Measurements from ENCODE around the gene ENG. TPM values are rescaled to one million over a fixed set of nuclear protein-coding genes. Genes with fewer than 3 reads are reported as not detected.
"Not testable (repeated sequence)": the region's sequence is repeated elsewhere in the genome, so short reads cannot be mapped to it uniquely, and the experiment has no call there.

ENG gene
- total RNA-seq, 6 experiments from 2014 or later = 27.4 to 90.1 (median 54.1) TPM

DNA sequence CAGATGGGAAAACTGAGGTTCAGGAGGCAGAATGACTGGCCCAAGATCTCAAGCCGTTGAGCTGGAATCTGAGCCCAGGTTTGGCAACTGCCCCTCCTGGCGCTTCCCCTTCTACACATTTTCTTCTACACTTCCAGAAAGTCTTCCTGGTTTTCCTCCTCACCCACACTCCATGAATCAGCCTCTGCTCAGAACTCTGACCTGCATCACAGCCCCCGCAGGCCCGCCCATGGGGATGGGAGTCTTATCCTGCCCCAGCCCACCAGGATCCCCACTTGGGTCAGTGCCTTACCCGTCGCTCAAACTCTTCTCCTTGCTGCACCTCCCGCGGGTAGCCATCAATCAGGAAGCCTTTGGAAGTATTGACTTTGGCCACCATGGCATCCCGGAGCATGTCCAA is 17.1 kb upstream of the ENG start:
- intact Hi-C loops (cut with DNase I) = loop anchor here (10.0 kb wide), 2 partner anchors 57 to 137 kb away; partner anchors contain the start of gene TOR2A (in 1 of the 2)
- 92% methylated on average over 6 of the region's 9 CpGs for WGBS (ENCODE audit: insufficient coverage, low coverage, low lambda C conversion rate, missing lambda C conversion rate)
- TF ChIP-seq, protein P1, sequence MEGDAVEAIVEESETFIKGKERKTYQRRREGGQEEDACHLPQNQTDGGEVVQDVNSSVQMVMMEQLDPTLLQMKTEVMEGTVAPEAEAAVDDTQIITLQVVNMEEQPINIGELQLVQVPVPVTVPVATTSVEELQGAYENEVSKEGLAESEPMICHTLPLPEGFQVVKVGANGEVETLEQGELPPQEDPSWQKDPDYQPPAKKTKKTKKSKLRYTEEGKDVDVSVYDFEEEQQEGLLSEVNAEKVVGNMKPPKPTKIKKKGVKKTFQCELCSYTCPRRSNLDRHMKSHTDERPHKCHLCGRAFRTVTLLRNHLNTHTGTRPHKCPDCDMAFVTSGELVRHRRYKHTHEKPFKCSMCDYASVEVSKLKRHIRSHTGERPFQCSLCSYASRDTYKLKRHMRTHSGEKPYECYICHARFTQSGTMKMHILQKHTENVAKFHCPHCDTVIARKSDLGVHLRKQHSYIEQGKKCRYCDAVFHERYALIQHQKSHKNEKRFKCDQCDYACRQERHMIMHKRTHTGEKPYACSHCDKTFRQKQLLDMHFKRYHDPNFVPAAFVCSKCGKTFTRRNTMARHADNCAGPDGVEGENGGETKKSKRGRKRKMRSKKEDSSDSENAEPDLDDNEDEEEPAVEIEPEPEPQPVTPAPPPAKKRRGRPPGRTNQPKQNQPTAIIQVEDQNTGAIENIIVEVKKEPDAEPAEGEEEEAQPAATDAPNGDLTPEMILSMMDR (IDR thresholded peaks at IDR 0.05) = no peak
- no peak for TF ChIP-seq POLR2A (IDR thresholded peaks at IDR 0.05)
- no peak for DNase-seq
- no peak for ATAC-seq
- Histone ChIP-seq H3K4me3 (no peak overlapping the region), H3K27ac (no peak overlapping the region), H3K36me3 (peaks cover 0 to 5% (median 2%) of the 10 kb centered on the region in 4 donors), H3K27me3 (no peaks in the 10 kb centered on the region), H3K9me3 (no peaks in the 10 kb centered on the region), H3K4me1 (peaks cover 0 to 20% (median 10%) of the 10 kb centered on the region in 4 donors)

DNA sequence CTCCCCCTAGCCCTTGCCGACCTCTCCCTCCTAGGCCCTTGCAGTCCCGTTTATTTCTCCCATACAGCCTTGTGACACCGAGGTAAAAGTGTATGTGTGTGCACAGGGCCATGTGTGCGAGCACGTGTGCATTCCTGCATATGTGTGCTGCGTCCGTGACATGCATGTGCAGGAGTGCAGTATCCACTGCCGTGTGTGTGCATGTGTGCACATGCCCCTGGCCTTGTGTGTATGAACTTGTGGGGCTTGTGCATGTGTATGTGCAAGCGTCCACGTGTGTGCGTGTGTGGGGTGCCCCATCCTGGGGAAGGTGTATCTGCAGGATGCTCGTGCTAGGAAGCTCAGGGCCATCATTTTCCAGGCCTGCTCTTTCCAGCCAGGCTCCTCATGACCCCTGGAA is 16.4 kb upstream of the ENG start:
- WGBS (ENCODE audit: insufficient coverage, low coverage, low lambda C conversion rate, missing lambda C conversion rate) = no CpG with 5 or more reads among the region's 12 CpGs
- Histone ChIP-seq H3K27ac (no peak overlapping the region), H3K4me3 (no peak overlapping the region), H3K27me3 (no peaks in the 10 kb centered on the region), H3K9me3 (no peaks in the 10 kb centered on the region), H3K4me1 (peaks cover 0 to 14% (median 7%) of the 10 kb centered on the region in 4 donors), H3K36me3 (peaks cover 0 to 5% (median 2%) of the 10 kb centered on the region in 4 donors)
- DNase-seq (no peak), ATAC-seq (no peak)
- intact Hi-C loops (cut with DNase I) = loop anchor here (10.0 kb wide), 2 partner anchors 56 to 136 kb away; partner anchors contain the start of gene TOR2A (in 1 of the 2)
- TF ChIP-seq POLR2A (IDR thresholded peaks at IDR 0.05) = no peak
- TF ChIP-seq, protein P1 (IDR thresholded peaks at IDR 0.05) = no peak

DNA sequence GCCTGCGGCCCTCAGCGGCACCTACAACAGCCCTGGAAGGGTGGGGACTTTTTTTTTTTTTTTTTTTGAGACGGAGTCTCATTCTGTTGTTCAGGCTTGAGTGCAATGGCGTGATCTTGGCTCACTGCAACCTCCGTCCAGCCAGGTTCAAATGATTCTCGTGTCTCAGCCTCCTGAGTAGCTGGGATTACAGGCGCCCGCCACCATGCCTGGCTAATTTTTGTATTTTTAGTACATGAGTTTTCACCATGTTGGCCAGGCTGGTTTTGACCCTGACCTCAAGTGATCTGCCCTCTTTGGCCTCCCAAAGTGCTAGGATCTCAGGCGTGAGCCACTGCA is 15.7 kb upstream of the ENG start:
- WGBS (ENCODE audit: insufficient coverage, low coverage, low lambda C conversion rate, missing lambda C conversion rate) = 89% methylated on average over 6 of the region's 9 CpGs
- DNase-seq, ATAC-seq, H3K27ac ChIP-seq, H3K9me3 ChIP-seq, H3K36me3 ChIP-seq, H3K4me3 ChIP-seq, H3K27me3 ChIP-seq: not testable (repeated sequence)
- peaks cover 0 to 13% (median 6%) of the 10 kb centered on the region in 4 donors for H3K4me1 ChIP-seq
- intact Hi-C loops (cut with DNase I) = loop anchor here (10.0 kb wide), 2 partner anchors 55 to 135 kb away; partner anchors contain the start of gene TOR2A (in 1 of the 2)

DNA sequence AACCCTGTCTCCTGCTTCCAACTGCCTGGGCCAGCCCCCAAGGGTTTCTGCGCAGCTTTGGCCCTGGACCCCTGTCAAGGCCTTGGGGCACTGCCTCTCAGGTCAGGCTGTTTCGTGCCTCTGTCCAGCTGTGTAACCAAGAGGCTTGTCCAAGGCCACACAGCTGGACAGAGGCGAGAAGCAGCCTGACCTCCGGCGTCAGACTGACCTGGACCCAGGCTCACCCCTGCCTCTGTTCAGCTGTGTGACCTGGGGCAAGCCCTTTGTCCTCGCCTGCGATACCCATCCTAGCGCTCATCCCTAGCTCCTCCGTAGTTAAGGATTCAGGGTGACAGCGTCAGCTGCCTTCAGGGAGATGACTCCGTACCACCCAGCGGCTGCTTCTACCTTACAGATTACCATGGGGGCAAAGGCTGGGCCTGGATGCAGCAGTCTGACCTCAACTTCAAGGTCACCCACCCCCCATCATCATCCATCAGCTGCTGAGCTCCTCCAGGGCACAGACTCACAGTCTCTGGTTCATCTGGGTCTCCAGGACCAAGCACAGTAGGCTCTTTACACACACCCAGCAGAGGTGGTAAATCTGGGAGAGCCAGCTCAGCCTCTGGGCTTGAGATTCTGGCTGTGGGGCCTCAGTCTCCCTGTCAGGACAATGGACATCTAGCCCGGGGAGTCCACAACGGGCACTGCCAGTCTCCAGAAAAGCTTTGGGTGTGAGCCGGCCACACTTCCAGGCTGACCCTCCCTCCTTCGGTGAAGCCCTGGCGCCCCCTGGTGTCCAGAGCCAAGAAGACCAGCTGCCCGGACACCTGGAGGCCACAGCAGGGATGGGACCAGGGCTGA is 15.1 kb upstream of the ENG start:
- peaks cover 0 to 5% (median 2%) of the 10 kb centered on the region in 4 donors for H3K36me3 ChIP-seq
- TF ChIP-seq, protein P1 (IDR thresholded peaks at IDR 0.05) = peak; percentile 83 to 94 (median 86)
- no peak for TF ChIP-seq POLR2A (IDR thresholded peaks at IDR 0.05)
- intact Hi-C loops (cut with DNase I) = loop anchor here (10.0 kb wide), 2 partner anchors 55 to 135 kb away; partner anchors contain the start of gene TOR2A (in 1 of the 2)
- H3K4me1 ChIP-seq = peaks cover 0 to 13% (median 6%) of the 10 kb centered on the region in 4 donors
- no CpG with 5 or more reads among the region's 18 CpGs for WGBS (ENCODE audit: insufficient coverage, low coverage, low lambda C conversion rate, missing lambda C conversion rate)
- no peaks in the 10 kb centered on the region for H3K9me3 ChIP-seq
- H3K27me3 ChIP-seq = no peaks in the 10 kb centered on the region
- ATAC-seq (peak; percentile 83 to 92 (median 86)), DNase-seq (peak; percentile 86 to 91 (median 90))
- no peak overlapping the region for H3K4me3 ChIP-seq
- no peak overlapping the region for H3K27ac ChIP-seq
